ENCODE results near the gene PGM5.
A peak's percentile ranks its signal among the peaks of the same experiment; 100 is the strongest.

The PGM5 gene

DNA sequence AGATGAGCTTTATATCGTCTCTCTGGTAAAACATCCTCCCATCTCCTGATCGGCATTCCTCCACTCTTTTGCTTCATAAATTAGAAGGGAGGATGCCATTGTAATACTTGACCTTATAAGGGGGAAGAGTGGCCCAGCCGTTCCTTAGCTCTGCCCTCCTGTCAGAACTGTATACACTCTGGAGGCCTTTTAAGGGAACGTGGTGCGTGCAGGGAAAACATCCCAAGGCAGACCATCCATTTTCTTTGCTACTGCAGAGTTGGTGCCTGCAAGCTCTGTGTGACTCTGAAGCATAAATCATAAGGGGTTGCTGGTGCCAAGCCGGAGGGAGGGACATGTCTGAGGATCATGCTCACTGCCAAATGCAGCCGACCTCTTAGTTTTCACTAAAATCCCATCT, 90.4 kb downstream of the PGM5 start:
- DNase-seq: peak; percentile 3

- no peak for DNase-seq
Measured at GRCh38 chr9:68447611-68448010, 91.2 kb downstream of the PGM5 start.

GRCh38 chr9:68454579-68455334, 98.3 kb downstream of the PGM5 start:
- no peak for DNase-seq

DNA sequence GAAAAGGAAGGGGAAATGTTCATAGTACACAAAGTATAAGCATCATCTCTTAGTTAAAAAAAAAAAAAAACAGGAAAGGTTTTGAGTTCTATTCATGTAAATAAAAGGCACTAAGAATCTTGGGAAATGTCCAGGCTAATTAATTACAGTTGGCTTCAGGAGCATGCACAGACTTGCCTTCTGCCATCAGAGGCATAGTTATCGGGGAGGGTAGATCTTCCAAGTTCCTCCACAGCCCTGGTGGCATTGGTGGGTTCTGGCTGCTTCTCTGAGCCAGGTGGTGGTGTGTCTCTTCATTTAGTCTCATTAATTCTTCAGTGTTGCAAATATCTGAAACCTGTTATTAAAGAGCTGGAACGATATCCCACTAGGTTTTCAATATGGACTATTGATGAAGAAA, 99.0 kb downstream of the PGM5 start:
- no peak for DNase-seq

DNA sequence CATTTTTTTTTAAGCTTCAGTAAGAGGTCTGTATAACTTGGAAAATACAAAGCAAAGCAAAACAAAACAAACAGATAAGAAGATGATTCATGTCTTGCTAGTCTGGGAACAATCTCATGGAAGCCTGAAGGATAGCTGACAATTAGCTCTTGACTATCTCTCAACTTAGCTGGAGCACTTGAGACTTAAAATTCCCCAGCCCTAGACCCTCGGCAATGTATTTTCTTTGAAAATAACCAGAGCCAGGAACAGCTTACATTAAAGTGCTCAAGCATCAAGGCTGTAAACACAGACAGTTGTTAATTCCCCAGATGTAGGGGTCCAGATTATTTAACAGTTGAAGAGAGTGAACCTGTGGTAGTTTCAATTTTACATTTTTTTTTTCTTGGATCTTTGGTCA, 101.4 kb downstream of the PGM5 start:
- DNase-seq: no peak

DNA sequence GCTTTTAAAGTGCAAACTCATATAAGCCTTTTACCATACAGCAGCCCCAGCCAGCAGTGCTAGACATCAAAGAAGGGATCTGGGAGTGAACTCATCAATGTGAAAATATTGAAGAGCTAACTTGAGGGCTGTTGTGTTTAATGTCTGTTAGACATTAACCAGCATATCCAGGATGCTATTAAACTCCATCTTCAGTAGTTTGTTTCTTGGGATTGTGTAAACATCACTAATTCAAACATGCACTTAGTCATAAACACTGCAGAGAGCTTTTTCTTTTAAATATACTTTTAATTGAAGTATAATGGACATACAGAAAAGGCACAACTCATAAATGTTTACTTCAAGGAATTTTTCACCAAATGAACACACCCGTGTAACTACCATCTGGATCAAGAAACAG, 102.5 kb downstream of the PGM5 start:
- no peak for DNase-seq

GRCh38 chr9:68462105-68462775, 105.8 kb downstream of the PGM5 start:
- peak; percentile 20 for DNase-seq

DNA sequence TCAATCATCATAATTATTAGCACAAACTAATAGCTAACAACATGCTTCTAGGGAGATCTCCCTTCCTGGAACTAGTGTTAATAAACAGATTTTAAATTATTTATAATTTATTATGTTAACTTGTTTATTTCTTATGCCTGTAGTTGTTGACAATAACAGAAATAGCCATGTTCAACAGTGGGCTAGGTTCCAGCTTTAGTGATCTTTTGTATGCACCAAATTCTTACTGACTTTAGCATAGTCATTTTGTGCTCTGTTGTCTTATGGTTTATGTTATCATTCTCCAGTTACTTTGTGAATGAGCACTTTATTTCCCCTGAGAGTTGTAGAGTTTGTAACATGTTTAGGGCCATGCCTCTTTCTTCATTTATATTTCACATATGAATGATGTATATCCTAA, 113.7 kb downstream of the PGM5 start:
- no peak for DNase-seq

DNA sequence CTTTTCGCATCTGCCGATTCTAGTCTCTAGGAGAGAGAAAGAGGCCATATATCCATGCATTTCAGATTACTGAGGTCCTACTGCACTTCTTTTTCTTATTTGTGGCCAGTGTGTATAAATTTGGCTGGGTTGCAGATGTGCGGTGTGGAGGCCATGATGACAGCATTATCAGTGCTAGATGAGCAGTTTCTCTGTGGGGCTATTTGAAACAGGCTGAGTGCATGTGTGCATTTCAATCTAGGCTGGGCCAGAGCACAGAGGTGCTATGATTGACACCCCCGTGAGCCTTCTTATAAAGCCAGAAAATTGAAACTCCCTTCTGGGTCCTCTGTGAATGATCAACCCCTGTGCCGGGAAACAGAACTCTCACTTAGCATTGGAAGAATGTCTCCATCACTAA, 114.2 kb downstream of the PGM5 start:
- DNase-seq: no peak

DNA sequence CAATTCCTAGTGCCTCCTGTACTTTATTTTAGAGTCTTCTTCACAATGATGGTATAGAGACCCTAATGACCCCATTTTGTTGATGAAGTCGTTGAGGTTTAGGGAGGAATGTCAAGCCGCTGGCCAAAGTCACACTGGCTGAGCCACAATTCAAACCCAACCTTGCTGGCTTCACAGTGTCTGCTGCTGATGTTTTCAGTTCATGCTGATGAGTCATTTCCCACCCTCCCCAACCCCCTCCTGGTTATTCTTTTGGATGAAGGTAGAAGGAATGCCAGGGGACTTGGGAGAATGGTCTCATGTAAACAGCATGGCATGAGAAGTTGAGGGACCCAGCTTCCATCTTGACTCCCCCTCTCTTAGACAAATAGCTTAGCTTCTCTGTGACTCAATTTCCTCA, 115.7 kb downstream of the PGM5 start:
- DNase-seq: peak; percentile 10

GRCh38 chr9:68473790-68474189, 117.4 kb downstream of the PGM5 start:
- no peak for DNase-seq

DNA sequence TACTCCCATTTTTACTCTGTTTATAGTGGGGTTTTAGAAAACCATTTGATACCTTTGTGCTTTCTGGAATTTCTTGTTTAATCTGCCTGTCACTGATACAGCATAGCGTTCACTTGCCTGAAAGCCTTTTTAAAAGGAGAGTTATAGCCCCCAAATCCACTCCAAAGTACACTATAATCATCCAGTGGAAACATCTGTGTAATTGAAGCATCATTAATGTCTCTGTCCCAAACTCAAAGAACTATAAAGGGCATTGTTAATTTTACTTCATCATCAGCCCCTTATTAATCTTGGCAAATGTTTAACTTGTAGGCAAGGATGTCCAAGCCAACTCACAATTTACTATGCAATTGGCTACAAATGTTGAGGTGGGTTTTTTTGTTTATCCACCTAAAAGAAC, 120.0 kb downstream of the PGM5 start:
- DNase-seq: no peak

DNA sequence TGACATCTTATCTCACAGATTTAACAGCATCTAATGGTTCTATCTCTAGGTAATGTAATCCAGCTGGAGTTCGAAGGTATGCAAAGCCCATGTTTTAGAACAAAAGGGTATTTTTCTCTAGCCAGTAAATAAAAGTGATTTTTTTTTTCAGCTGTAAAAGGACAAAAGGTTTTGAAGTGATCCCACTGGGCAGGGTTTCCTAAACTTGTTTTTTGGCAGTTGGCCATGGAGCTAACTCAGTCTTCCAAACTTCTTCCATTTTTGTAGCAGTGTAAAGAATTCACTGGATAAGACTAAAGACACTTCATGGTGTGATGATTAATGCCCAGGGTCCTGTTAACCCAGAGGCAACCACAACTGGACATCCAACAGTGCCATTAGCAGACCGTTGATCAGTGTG, 120.4 kb downstream of the PGM5 start:
- no peak for DNase-seq

DNA sequence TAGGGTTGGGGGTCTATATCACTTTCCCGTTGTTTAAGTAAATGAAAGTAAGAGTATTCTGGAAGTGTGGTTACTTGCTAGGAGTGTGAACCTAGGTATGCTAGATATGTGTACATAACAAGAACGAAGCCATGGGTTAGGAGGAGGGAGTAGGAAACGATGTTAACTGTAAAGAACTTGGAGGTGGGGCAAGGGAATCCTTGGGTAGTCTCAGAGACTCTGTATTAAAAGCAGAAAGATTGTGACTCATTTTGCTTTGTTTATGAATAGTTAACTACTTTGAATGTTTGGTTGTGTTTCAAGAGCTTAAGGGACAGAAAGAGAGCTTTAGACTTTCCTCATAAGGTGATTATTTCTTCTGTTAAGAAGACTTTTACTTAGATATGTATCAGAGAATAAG, 124.4 kb downstream of the PGM5 start:
- no peak for DNase-seq

DNA sequence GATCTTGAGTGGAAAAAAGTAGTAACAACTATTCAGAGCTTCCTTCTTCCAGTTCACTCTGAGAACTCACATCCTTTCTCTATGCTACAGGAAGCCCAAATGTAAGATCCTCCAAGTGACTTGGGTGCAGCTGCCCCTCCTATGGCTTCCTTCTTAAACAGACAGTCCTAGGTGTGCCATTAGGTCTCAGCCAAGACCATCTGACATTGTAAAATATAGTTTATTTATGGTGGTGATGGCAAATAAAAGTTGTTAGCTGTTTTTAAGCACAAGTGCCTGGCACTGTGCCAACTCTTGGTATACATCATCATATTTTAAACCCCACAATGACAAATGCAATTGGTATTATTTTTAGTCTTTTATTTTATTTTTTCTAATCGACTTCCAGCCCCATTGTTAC, 126.1 kb downstream of the PGM5 start:
- peak; percentile 15 for DNase-seq

GRCh38 chr9:68488126-68488525, 131.7 kb downstream of the PGM5 start:
- no peak for DNase-seq

GRCh38 chr9:68489646-68490045, 133.2 kb downstream of the PGM5 start:
- no peak for DNase-seq

DNA sequence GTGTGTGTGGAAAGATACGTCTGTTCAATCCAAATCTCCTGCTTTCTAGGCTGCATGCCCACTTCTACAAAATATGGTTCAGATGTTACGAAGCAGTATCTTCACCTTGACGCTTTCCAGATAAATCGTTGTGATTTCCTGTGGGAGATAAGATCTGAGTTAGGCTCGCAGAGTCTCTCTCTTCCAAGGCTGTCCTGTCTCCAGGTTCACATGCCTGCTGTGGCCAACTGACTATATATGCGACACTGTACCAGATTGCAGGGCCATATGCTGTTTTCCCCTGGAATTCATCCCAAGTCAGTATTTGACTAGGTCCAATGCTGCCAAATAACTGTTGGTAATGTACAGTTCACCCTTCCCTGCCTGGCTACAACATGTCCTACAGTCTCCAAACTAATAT, 136.4 kb downstream of the PGM5 start:
- no peak for DNase-seq

DNA sequence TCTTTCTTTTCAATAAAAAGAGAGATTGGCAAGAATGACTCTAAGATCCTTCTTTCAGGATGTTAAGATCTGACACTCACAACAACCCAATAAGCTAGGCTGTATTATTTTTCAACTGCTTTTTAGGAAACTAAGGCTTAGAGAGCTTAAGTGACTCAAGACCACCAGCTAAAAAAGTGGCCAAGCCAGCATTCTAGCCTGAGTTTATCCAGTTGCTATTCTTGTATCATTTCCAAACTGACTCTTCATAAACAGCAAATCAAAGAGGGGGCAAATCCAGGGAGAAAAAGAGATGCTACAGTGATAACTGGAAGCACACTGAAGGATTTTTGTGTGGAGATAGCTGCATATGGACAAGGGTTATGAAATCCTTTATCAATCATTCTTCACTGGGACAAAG, 137.1 kb downstream of the PGM5 start:
- DNase-seq: no peak

DNA sequence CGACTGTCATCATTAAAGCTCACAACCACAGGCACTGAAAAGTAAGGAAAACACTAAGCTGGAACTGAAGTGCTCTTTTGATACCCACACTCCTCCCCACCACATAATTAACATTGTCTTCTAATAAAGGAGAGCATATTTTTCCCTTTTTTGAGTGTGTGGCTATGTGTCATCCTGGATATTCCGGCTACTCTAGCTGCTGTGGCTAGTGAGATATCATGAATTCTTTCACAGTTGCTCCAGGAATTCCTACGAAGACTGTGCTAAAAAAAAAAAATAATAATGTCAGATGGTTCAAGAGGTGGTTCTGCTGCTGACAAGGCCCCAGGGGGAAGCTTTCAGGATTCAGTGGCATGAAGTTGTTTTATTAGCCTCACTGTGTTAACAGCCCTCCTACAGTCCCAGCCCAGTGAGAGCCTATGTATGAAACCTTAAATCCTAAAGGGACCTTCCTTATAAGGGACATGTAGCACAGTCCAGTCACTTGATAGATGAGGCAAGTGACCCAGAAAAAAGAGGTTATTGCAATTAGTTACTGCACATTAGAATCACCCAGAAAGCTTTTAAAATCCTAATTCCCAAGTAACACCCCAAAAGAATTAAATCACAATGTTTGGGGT, 137.7 kb downstream of the PGM5 start:
- peak; percentile 75 for DNase-seq

GRCh38 chr9:68495247-68495646, 138.8 kb downstream of the PGM5 start:
- DNase-seq: no peak

DNA sequence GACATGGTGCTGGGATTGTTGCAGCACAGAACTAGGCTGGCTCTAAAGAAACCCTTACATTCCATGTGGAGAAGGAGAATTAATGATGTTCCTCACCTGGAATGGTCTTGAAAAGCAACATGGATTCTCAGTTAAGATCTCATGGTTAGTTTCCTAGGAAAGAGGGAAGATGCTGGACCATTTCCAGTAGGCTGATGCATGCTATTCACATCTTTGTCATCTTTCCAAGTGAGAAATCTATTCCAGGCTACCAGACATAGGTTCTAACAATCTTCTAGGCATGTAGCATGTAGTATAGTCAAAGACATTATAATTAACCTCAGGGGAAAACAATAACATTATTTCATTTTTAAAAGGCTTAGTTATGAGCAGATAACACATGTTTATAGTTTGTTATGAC, 139.9 kb downstream of the PGM5 start:
- peak; percentile 14 for DNase-seq

DNA sequence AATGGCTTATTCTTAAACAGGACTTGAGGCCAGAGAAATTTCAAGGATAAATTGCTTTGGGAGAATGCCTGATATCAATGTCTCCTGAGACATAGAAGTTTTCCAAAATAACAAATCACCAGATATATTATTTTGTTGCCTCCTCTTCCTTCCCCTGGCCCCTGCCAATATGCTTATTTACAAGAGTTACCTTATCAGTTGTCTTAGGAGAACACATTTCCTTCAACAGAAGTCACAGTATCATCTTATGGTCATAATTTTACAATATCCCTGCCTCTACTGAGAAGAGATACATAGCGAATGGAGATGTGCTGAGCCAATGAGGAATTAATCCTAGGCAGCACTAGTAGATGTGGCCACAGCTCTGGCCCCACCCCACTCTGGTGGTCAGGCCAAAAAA, 141.2 kb downstream of the PGM5 start:
- DNase-seq: no peak

- no peak for DNase-seq
Measured at GRCh38 chr9:68498816-68499215, 142.4 kb downstream of the PGM5 start.
